Keratinocyte (primary cell): Measurements from ENCODE around the gene AQP7. TPM values are rescaled to one million over a fixed set of nuclear protein-coding genes. Genes with fewer than 3 reads are reported as not detected.

Experiments
- DNase-seq: peaks from one replicate; pipeline ENCODE4 v3.0.0-alpha.2; 2011; ENCODE audit warnings: low read depth, missing footprints, low spot score
- FAIRE-seq: peaks from 2 replicates; lab custom pipeline; 2011; peaks lifted over from hg19 to GRCh38; lab: Jason Lieb, UNC
- H2AFZ ChIP-seq: 2 replicates; pipeline ENCODE4 v1.6.0; 2012; ENCODE audit warnings: low read length, control low read depth, inconsistent platforms; ENCODE audit not compliant: control insufficient read depth
- H3K27ac ChIP-seq: 2 replicates; pipeline ENCODE4 v1.5.1; 2011; ENCODE audit warnings: low read length; ENCODE audit not compliant: control insufficient read depth, insufficient read depth
- H3K27me3 ChIP-seq: 3 replicates; pipeline ENCODE4 v1.6.0; 2011; ENCODE audit warnings: low read length; ENCODE audit not compliant: control insufficient read depth, insufficient read depth; ENCODE audit errors: extremely low read depth
- H3K36me3 ChIP-seq, 2 experiments: 2 replicates in 1 of 2; 3 replicates in 1 of 2; pipeline ENCODE4 v1.5.1; 2011; ENCODE audit warnings: low read length in 2 of 2, mild to moderate bottlenecking in 1 of 2; ENCODE audit not compliant: control insufficient read depth in 2 of 2, insufficient read depth in 2 of 2; ENCODE audit errors: extremely low read depth in 1 of 2
- H3K4me1 ChIP-seq: 3 replicates; pipeline ENCODE4 v1.5.1; 2011; ENCODE audit warnings: low read length; ENCODE audit not compliant: control insufficient read depth, insufficient read depth; ENCODE audit errors: extremely low read depth
- H3K4me2 ChIP-seq: 3 replicates; pipeline ENCODE4 v1.6.0; 2011; ENCODE audit warnings: low read depth, low read length; ENCODE audit not compliant: control insufficient read depth, insufficient read depth; ENCODE audit errors: extremely low read depth
- H3K4me3 ChIP-seq, 3 experiments: fragments of 200-600 bp in 1 of 3; sonication (generic) in 1 of 3; 2 replicates in 2 of 3; 3 replicates in 1 of 3; pipeline ENCODE4 v1.5.1; 2011 to 2016; ENCODE audit warnings: low read length in 3 of 3, mild to moderate bottlenecking in 3 of 3, control low read depth in 2 of 3, inconsistent platforms in 1 of 3, low read depth in 1 of 3, mixed read lengths in 1 of 3, mixed run types in 1 of 3, moderate library complexity in 1 of 3; ENCODE audit not compliant: control insufficient read depth in 2 of 3, insufficient read depth in 2 of 3; ENCODE audit errors: extremely low read depth in 1 of 3
- H3K79me2 ChIP-seq: 2 replicates; pipeline ENCODE4 v1.6.0; 2012; ENCODE audit warnings: low read length; ENCODE audit not compliant: control insufficient read depth, insufficient read depth
- H3K9ac ChIP-seq: 3 replicates; pipeline ENCODE4 v1.6.0; 2011; ENCODE audit warnings: low read length; ENCODE audit not compliant: control insufficient read depth, insufficient read depth; ENCODE audit errors: extremely low read depth
- H3K9me1 ChIP-seq: 3 replicates; pipeline ENCODE4 v1.6.0; 2011; ENCODE audit warnings: low read length; ENCODE audit not compliant: control insufficient read depth, insufficient read depth; ENCODE audit errors: extremely low read depth
- H3K9me3 ChIP-seq: 2 replicates; pipeline ENCODE4 v1.5.1; 2012; ENCODE audit warnings: low read depth, low read length; ENCODE audit not compliant: control insufficient read depth
- H4K20me1 ChIP-seq: 3 replicates; pipeline ENCODE4 v1.6.0; 2011; ENCODE audit warnings: low read length; ENCODE audit not compliant: control insufficient read depth, insufficient read depth; ENCODE audit errors: extremely low read depth
- CTCF ChIP-seq, 3 experiments: IDR thresholded peaks in 1 of 3; conservative IDR thresholded peaks in 1 of 3; optimal IDR thresholded peaks in 1 of 3; 2 replicates in 2 of 3; 3 replicates in 1 of 3; pipeline versions ENCODE3 to v1.5.1; 2011; ENCODE audit warnings: low read length in 3 of 3, mild to moderate bottlenecking in 3 of 3, moderate library complexity in 2 of 3, control low read depth in 1 of 3, inconsistent platforms in 1 of 3; ENCODE audit not compliant: insufficient read depth in 2 of 3; ENCODE audit errors: extremely low read depth in 1 of 3
- EZH2 ChIP-seq: IDR thresholded peaks from one replicate; pipeline ENCODE4 v1.6.1; 2012; ENCODE audit warnings: inconsistent platforms, mild to moderate bottlenecking, low read length, moderate library complexity
- dilution Hi-C: fragments of 300-500 bp; cut with MboI; formaldehyde crosslinking; loops from one replicate; pipeline ENCODE4 v1.7.0; 2020; ENCODE audit warnings: low sequenced_read_pairs; ENCODE audit not compliant: extremely low pct_ligation_motif_present
- polyA plus RNA-seq, 5 experiments: library from polyadenylated mRNA; depleted of rRNA in 3 of 5; stranded (reverse) in 3 of 5; stranded (forward) in 1 of 5; unstranded in 1 of 5; fragments of >200 nt; gene quantifications; 1 replicate in 1 of 5; 2 replicates in 3 of 5; 3 replicates in 1 of 5; pipeline versions ENCODE4 v1.2.1 to v1.2.3, GENCODE V29; 2011 to 2012; ENCODE audit warnings: missing spikeins in 2 of 5, low read depth in 1 of 5, low replicate concordance in 1 of 5
- small RNA-seq, 3 experiments: library from RNA; depleted of rRNA; stranded (forward); fragments of <200 nt; gene quantifications; one replicate each; pipeline ENCODE3, GENCODE V24; 2012; ENCODE audit warnings: low read depth in 3 of 3, low replicate concordance in 1 of 3; ENCODE audit not compliant: insufficient read length in 3 of 3

AQP7 gene
- polyA plus RNA-seq, 1 donor (not counting 4 experiments of a cell fraction or from before 2014, with no cell fraction given) = not detected

DNA sequence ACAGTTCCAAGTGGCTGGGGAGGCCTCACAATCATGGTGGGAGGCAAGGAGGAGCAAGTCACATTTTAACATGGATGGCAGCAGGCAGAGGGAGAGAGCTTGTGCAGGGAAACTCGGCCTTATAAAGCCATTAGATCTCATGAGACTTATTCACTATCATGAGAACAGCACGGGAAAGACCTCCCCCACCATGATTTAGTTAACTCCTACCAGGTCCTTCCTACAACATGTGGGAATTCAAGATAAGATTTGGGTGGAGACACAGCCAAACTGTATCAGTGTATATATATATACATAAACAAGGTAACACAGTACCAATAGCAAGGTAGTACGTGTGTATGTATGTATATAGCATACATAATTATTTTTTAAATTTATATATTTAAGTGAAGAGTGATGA lies 61.2 kb downstream of the AQP7 start:
- no peaks in the 10 kb centered on the region for H4K20me1 ChIP-seq

GRCh38 chr9:33340186-33340585 lies 62.2 kb downstream of the AQP7 start:
- no peak for TF ChIP-seq EZH2
- TF ChIP-seq CTCF (optimal IDR thresholded peaks at IDR 0.05 in 1 of 3, IDR thresholded peaks at IDR 0.05 in 1 of 3, conservative IDR thresholded peaks at IDR 0.05 in 1 of 3; ENCODE audit: extremely low read depth in 1 of 3, insufficient read depth in 2 of 3, low read length in 3 of 3) = no peak
- dilution Hi-C loops = no loop called here
- H3K9me1 ChIP-seq = no peaks in the 10 kb centered on the region

More for the DNA sequence above, 61.2 kb downstream of the AQP7 start:
- no peak for TF ChIP-seq EZH2
- Histone ChIP-seq H3K4me2 (no peak overlapping the region), H3K9ac (no peak overlapping the region), H3K4me1 (no peaks in the 10 kb centered on the region), H3K79me2 (no peaks in the 10 kb centered on the region), H3K27me3 (no peaks in the 10 kb centered on the region), H3K9me1 (no peaks in the 10 kb centered on the region), H3K4me3 (no peak overlapping the region), H3K36me3 (peaks cover 24 to 26% of the 10 kb centered on the region in 2 experiments), H3K9me3 (peaks cover 7% of the 10 kb centered on the region), H3K27ac (no peak overlapping the region), H2AFZ (no peak overlapping the region)
- FAIRE-seq (no peak), DNase-seq (no peak)
- dilution Hi-C loops = no loop called here

More at GRCh38 chr9:33340186-33340585, 62.2 kb downstream of the AQP7 start:
- Histone ChIP-seq H3K9ac (no peak overlapping the region), H3K4me3 (no peak overlapping the region), H2AFZ (no peak overlapping the region), H3K4me2 (no peak overlapping the region), H3K9me3 (peaks cover 7% of the 10 kb centered on the region), H3K27me3 (no peaks in the 10 kb centered on the region), H3K27ac (no peak overlapping the region), H3K4me1 (no peaks in the 10 kb centered on the region), H4K20me1 (no peaks in the 10 kb centered on the region), H3K79me2 (no peaks in the 10 kb centered on the region), H3K36me3 (peaks cover 21 to 23% of the 10 kb centered on the region in 2 experiments)
- DNase-seq (no peak), FAIRE-seq (no peak)

Small RNAs within 50 kb of the gene (small RNA-seq; reads per million reads assigned to genes)
- gene AL356218.2 = 0 reads per million in 3 experiments
- 0 reads per million in 3 experiments for gene RF00019

Other genes starting within 250 kb of the AQP7 start
- gene B4GALT1, start 235.2 kb downstream of the AQP7 start, polyA plus RNA-seq = 54.3 to 82.9 TPM (median 55.1 TPM) in 3 replicates
- 0.85 TPM in 1 of 3 replicates, not detected in the others for gene SPINK4, start 162.4 kb downstream of the AQP7 start, polyA plus RNA-seq
- gene BAG1, start 137.9 kb downstream of the AQP7 start, polyA plus RNA-seq = 22.4 to 30.1 TPM (median 25.1 TPM) in 3 replicates
- gene CHMP5, start 137.5 kb downstream of the AQP7 start, polyA plus RNA-seq = 80.0 to 132 TPM (median 82.7 TPM) in 3 replicates
- gene NFX1, start 112.1 kb downstream of the AQP7 start, polyA plus RNA-seq = 24.2 to 28.8 TPM (median 28.1 TPM) in 3 replicates
- gene AQP3, start 45.0 kb upstream of the AQP7 start, polyA plus RNA-seq = 139 to 239 TPM (median 215 TPM) in 3 replicates
- gene NOL6, start 71.4 kb upstream of the AQP7 start, polyA plus RNA-seq = 51.8 to 93.3 TPM (median 63.6 TPM) in 3 replicates
- gene ANKRD18B, start 121.7 kb upstream of the AQP7 start, polyA plus RNA-seq = 1.1 to 16.9 TPM (median 2.9 TPM) in 3 replicates